DND-41 (cell line): Measurements from ENCODE around the gene PTPRG.

ENCODE experiments used
- ATAC-seq: fragments of 200-7000 bp; cut with Tn5 transposase; 3 replicates; pipeline ENCODE4 v1.9.1; 2021; ENCODE audit warnings: low read depth; ENCODE audit not compliant: insufficient read depth
- DNase-seq: peaks from one replicate; pipeline ENCODE4 v3.0.0-alpha.2; 2020
- H2AFZ ChIP-seq: 2 replicates; pipeline ENCODE4 v1.6.0; 2012; ENCODE audit warnings: low read depth, low read length
- H3K27ac ChIP-seq: 2 replicates; pipeline ENCODE4 v1.5.1; 2012; ENCODE audit warnings: low read length, inconsistent platforms
- H3K27me3 ChIP-seq: fragments of 200-600 bp; sonication (generic); 2 replicates; pipeline ENCODE4 v1.6.0; 2012; ENCODE audit warnings: low read length, mild to moderate bottlenecking, inconsistent platforms; ENCODE audit not compliant: insufficient read depth, poor library complexity
- H3K36me3 ChIP-seq: 2 replicates; pipeline ENCODE4 v1.5.1; 2012; ENCODE audit warnings: low read length, inconsistent platforms; ENCODE audit not compliant: insufficient read depth
- H3K4me1 ChIP-seq: 2 replicates; pipeline ENCODE4 v1.5.1; 2012; ENCODE audit warnings: mild to moderate bottlenecking, low read length; ENCODE audit not compliant: insufficient read depth
- H3K4me2 ChIP-seq: 2 replicates; pipeline ENCODE4 v1.6.0; 2012; ENCODE audit warnings: mild to moderate bottlenecking, moderate library complexity, low read length, inconsistent platforms; ENCODE audit not compliant: insufficient read depth
- H3K4me3 ChIP-seq, 2 experiments: fragments of 200-600 bp in 1 of 2; shearing (Covaris generic) in 1 of 2; 2 replicates each; pipeline ENCODE4 v1.5.1; 2012 to 2016; ENCODE audit warnings: inconsistent platforms in 2 of 2, low read length in 2 of 2, mild to moderate bottlenecking in 2 of 2, low read depth in 1 of 2, moderate library complexity in 1 of 2
- H3K79me2 ChIP-seq: 2 replicates; pipeline ENCODE4 v1.6.0; 2012; ENCODE audit warnings: low read length, inconsistent platforms; ENCODE audit not compliant: insufficient read depth
- H3K9ac ChIP-seq: 2 replicates; pipeline ENCODE4 v1.6.0; 2012; ENCODE audit warnings: low read depth, mild to moderate bottlenecking, inconsistent platforms, low read length, moderate library complexity
- H3K9me3 ChIP-seq: 2 replicates; pipeline ENCODE4 v1.5.1; 2012; ENCODE audit warnings: low read length, moderate library complexity, mild to moderate bottlenecking, inconsistent platforms; ENCODE audit not compliant: insufficient read depth, severe bottlenecking
- H4K20me1 ChIP-seq: 2 replicates; pipeline ENCODE4 v1.6.0; 2012; ENCODE audit warnings: low read length; ENCODE audit not compliant: insufficient read depth
- CTCF ChIP-seq: IDR thresholded peaks from 2 replicates; pipeline ENCODE4 v1.5.1; 2012; ENCODE audit warnings: borderline replicate concordance, low read length, moderate library complexity, mild to moderate bottlenecking; ENCODE audit not compliant: poor library complexity, severe bottlenecking; ENCODE audit errors: extremely low read depth
- EZH2 ChIP-seq: IDR thresholded peaks from 3 replicates; pipeline ENCODE4 v1.6.1; 2012; ENCODE audit warnings: borderline replicate concordance, low read depth, mild to moderate bottlenecking, moderate library complexity, low read length, inconsistent platforms; ENCODE audit not compliant: severe bottlenecking

The PTPRG gene

DNA sequence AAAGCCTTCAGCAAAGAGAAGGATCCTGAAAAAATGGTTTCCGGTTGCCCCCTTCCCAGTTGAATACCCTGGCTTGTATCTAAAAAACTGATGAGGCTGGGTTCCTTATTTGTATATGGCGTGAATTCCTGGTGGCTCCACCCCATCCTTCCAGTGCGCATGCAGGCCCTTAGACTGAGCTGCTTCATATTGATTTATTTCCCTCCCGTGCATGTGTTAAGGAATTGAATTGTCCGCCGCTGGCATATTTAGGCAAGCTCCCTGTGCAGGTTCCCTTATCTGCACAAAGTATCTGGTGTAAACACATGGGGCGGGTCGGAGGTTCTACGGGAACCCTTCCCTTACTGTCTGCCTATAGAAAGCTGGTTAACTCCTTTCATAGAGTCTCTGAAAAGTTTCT, 449.6 kb downstream of the PTPRG start:
- no peaks in the 10 kb centered on the region for H4K20me1 ChIP-seq
- TF ChIP-seq EZH2 (no peak), CTCF (no peak)
- H3K27ac ChIP-seq = no peak overlapping the region
- no peak overlapping the region for H3K4me3 ChIP-seq
- H2AFZ ChIP-seq = no peak overlapping the region
- H3K79me2 ChIP-seq = no peaks in the 10 kb centered on the region
- no peak overlapping the region for H3K4me2 ChIP-seq
- H3K4me1 ChIP-seq = no peaks in the 10 kb centered on the region
- H3K9me3 ChIP-seq = no peaks in the 10 kb centered on the region
- H3K27me3 ChIP-seq = no peaks in the 10 kb centered on the region
- H3K9ac ChIP-seq = no peak overlapping the region
- no peaks in the 10 kb centered on the region; the same call in 1 of the 2 replicates for H3K36me3 ChIP-seq
- no peak for DNase-seq
- no peak for ATAC-seq

- no peak overlapping the region for H3K4me2 ChIP-seq
- H3K9me3 ChIP-seq = no peaks in the 10 kb centered on the region
- no peaks in the 10 kb centered on the region for H4K20me1 ChIP-seq
- no peaks in the 10 kb centered on the region; the same call in 1 of the 2 replicates for H3K36me3 ChIP-seq
- DNase-seq (no peak), ATAC-seq (no peak)
- no peaks in the 10 kb centered on the region for H3K27me3 ChIP-seq
- H3K4me1 ChIP-seq = no peaks in the 10 kb centered on the region
- H3K4me3 ChIP-seq = no peak overlapping the region
- no peak overlapping the region for H2AFZ ChIP-seq
- no peak overlapping the region for H3K9ac ChIP-seq
- H3K27ac ChIP-seq = no peak overlapping the region
- no peak for TF ChIP-seq CTCF
- TF ChIP-seq EZH2 = no peak
- H3K79me2 ChIP-seq = no peaks in the 10 kb centered on the region
Observed at GRCh38 chr3:62011666-62012065, 450.3 kb downstream of the PTPRG start.

DNA sequence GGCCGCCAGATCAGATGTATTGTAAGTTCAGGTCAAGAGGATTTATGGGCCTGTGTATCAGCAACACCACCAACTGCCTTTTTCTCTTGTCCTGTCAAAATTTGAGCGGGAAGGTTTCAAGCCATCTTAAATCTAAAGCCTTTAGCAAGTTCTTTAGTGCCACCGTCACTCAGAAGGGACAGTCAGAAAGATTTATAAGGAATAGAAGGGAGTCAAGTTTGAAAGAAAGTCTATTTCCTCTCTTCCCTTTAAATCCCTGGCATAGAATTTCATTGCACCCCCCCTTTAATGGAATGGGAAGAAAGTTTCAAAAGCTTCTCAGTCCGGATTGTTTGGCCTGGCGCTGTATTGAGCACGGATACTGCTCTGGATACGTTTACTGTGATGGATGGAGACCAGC, 452.6 kb downstream of the PTPRG start:
- no peak overlapping the region for H3K4me2 ChIP-seq
- no peak overlapping the region for H3K9ac ChIP-seq
- H3K27me3 ChIP-seq = no peaks in the 10 kb centered on the region
- TF ChIP-seq CTCF (no peak), EZH2 (no peak)
- ATAC-seq (no peak), DNase-seq (no peak)
- no peak overlapping the region for H2AFZ ChIP-seq
- H3K36me3 ChIP-seq = no peaks in the 10 kb centered on the region; the same call in 1 of the 2 replicates
- no peak overlapping the region for H3K27ac ChIP-seq
- no peaks in the 10 kb centered on the region for H4K20me1 ChIP-seq
- no peaks in the 10 kb centered on the region for H3K9me3 ChIP-seq
- no peaks in the 10 kb centered on the region for H3K4me1 ChIP-seq
- H3K79me2 ChIP-seq = no peaks in the 10 kb centered on the region
- H3K4me3 ChIP-seq = no peak overlapping the region

DNA sequence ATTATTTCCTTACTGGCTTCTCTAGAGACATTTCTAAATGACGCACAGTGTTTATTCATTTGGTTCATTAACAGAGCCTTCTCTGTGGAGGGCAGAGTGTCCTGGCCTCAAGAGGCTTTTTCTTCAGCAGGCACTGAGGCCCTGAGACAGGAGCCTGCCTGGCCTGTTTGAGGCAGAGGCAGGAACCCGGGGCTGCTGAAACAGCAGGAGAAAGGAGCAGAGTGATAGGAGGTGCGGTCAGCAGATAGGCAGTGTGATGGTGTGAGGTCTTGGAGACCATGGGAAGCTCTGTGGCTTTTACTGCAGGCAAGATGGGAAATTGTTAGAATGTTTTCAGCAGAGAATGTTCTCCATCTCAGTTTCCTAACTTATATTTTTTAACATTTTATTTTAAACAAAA, 453.7 kb downstream of the PTPRG start:
- no peak overlapping the region for H3K4me2 ChIP-seq

More for the DNA sequence above, 453.7 kb downstream of the PTPRG start:
- TF ChIP-seq CTCF = no peak
- DNase-seq (no peak), ATAC-seq (no peak)
- H3K4me1 ChIP-seq = no peaks in the 10 kb centered on the region
- H3K79me2 ChIP-seq = no peaks in the 10 kb centered on the region
- no peaks in the 10 kb centered on the region for H3K9me3 ChIP-seq
- no peak overlapping the region for H2AFZ ChIP-seq
- no peaks in the 10 kb centered on the region for H3K36me3 ChIP-seq
- H4K20me1 ChIP-seq = no peaks in the 10 kb centered on the region
- H3K9ac ChIP-seq = no peak overlapping the region
- H3K4me3 ChIP-seq = no peak overlapping the region
- H3K27me3 ChIP-seq = no peaks in the 10 kb centered on the region
- no peak overlapping the region for H3K27ac ChIP-seq
